Esophagus squamous epithelium (tissue), 5 donors: ENCODE results near the gene RBM47. TPM values are rescaled to one million over a fixed set of nuclear protein-coding genes. Genes with fewer than 3 reads are reported as not detected.
"Not testable (repeated sequence)": the region's sequence is repeated elsewhere in the genome, so short reads cannot be mapped to it uniquely, and the experiment has no call there.

Experiments used
- DNase-seq: peaks from one replicate; lab custom pipeline; 2025; lab: John Stamatoyannopoulos, UW
- H3K27ac ChIP-seq, 4 donors: fragments of 200-600 bp; sonication (generic); one replicate each; pipeline ENCODE4 v1.5.1; 2016 to 2019; ENCODE audit warnings: mild to moderate bottlenecking in 1 of 4
- H3K27me3 ChIP-seq, 4 donors: fragments of 200-600 bp; sonication (generic); 1 replicate in 3 of 4; 2 replicates in 1 of 4; pipeline versions ENCODE4 v1.5.1 to v1.6.0; 2017 to 2021; ENCODE audit warnings: antibody characterized with exemption in 1 of 4
- H3K36me3 ChIP-seq, 3 donors: fragments of 200-600 bp; sonication (generic); one replicate each; pipeline ENCODE4 v1.5.1; 2016 to 2019
- H3K4me1 ChIP-seq, 3 donors: fragments of 200-600 bp; sonication (generic); one replicate each; pipeline ENCODE4 v1.5.1; 2017 to 2019
- H3K4me3 ChIP-seq, 4 donors: fragments of 200-600 bp; sonication (generic); 1 replicate in 3 of 4; 2 replicates in 1 of 4; pipeline ENCODE4 v1.5.1; 2016 to 2019; ENCODE audit warnings: mild to moderate bottlenecking in 2 of 4, moderate library complexity in 1 of 4
- H3K9me3 ChIP-seq, 3 donors: fragments of 200-600 bp; sonication (generic); one replicate each; pipeline ENCODE4 v1.5.1; 2016 to 2019
- CTCF ChIP-seq, 6 experiments: fragments of 450-650 bp in 4 of 6; fragments of 200-600 bp in 2 of 6; sonication (generic) in 2 of 6; IDR thresholded peaks; one replicate each; pipeline ENCODE4 v1.5.1; 2016 to 2019; ENCODE audit warnings: antibody characterized with exemption in 6 of 6, mild to moderate bottlenecking in 4 of 6, moderate library complexity in 4 of 6
- POLR2A ChIP-seq, 4 donors: fragments of 450-650 bp; IDR thresholded peaks; one replicate each; pipeline ENCODE4 v1.6.1; 2017; ENCODE audit warnings: antibody characterized with exemption in 4 of 4, mild to moderate bottlenecking in 4 of 4, moderate library complexity in 3 of 4
- WGBS, 2 donors: methylation state at CpG; one replicate each; pipeline ENCODE4 v1.1.5; 2018; 5-methylcytosine and 5-hydroxymethylcytosine counted together
- intact Hi-C: fragments of 100-400 bp; cut with DNase I; formaldehyde crosslinking; loops from one replicate; pipeline ENCODE4 v1.15.0; 2022
- total RNA-seq, 4 donors: library from RNA; depleted of rRNA; stranded (reverse); fragments of >200 nt; gene quantifications; one replicate each; pipeline ENCODE4 v1.1.0, GENCODE V29; 2016
- donor health status: DM: yes; HTN: yes; CAD: no.

The RBM47 gene
- total RNA-seq, 4 donors from 2014 or later, result 94.6 to 197 (median 125) TPM

- WGBS, 2 donors, result 72 to 75% methylated on average over 15 of the region's 15 CpGs
- H3K9me3 ChIP-seq, result no peaks in the 10 kb centered on the region
- intact Hi-C loops, result no loop called here
Observed at GRCh38 chr4:40555176-40555900, 74.3 kb downstream of the RBM47 start.

GRCh38 chr4:40554641-40555040 lies 75.0 kb downstream of the RBM47 start:
- peaks cover 0 to 13% (median 0%) of the 10 kb centered on the region in 3 donors for H3K36me3 ChIP-seq
- intact Hi-C loops, DNase-seq, H3K4me3 ChIP-seq, H3K9me3 ChIP-seq, H3K27me3 ChIP-seq: not testable (repeated sequence)
- whole genome bisulfite sequencing, 2 donors, result 68 to 75% methylated on average over 10 to 12 of the region's 12 CpGs
- H3K27ac ChIP-seq, result peak overlapping the region in 3 of 4 donors; percentile 58 to 64 (median 58)
- peaks cover 0 to 60% (median 9%) of the 10 kb centered on the region in 3 donors for H3K4me1 ChIP-seq

More at GRCh38 chr4:40555176-40555900, 74.3 kb downstream of the RBM47 start:
- no peak for DNase-seq
- Histone ChIP-seq H3K4me3 (no peak overlapping the region), H3K36me3 (peaks cover 0 to 13% (median 0%) of the 10 kb centered on the region in 3 donors), H3K4me1 (peaks cover 1 to 66% (median 9%) of the 10 kb centered on the region in 3 donors), H3K27ac (peak overlapping the region; percentile 34 to 64 (median 58)), H3K27me3 (no peaks in the 10 kb centered on the region)
- TF ChIP-seq CTCF (IDR thresholded peaks at IDR 0.05), result no peak
- no peak for TF ChIP-seq POLR2A (IDR thresholded peaks at IDR 0.05)

- 75 to 83% methylated on average over 10 of the region's 10 CpGs for WGBS, 2 donors
- Histone ChIP-seq H3K4me1 (peaks cover 0 to 57% (median 9%) of the 10 kb centered on the region in 3 donors), H3K36me3 (peaks cover 0 to 13% (median 0%) of the 10 kb centered on the region in 3 donors), H3K27me3 (no peaks in the 10 kb centered on the region), H3K27ac (peak overlapping the region in 2 of 4 donors; percentile 56 to 64), H3K4me3 (no peak overlapping the region), H3K9me3 (no peaks in the 10 kb centered on the region)
- intact Hi-C loops, result no loop called here
- DNase-seq, result no peak
- TF ChIP-seq POLR2A (IDR thresholded peaks at IDR 0.05) (peak in 1 of 4 donors; percentile 18), CTCF (IDR thresholded peaks at IDR 0.05) (no peak)
Observed at GRCh38 chr4:40553995-40554394, 75.7 kb downstream of the RBM47 start.

- no peak for DNase-seq
- peaks cover 0 to 58% (median 9%) of the 10 kb centered on the region in 3 donors for H3K4me1 ChIP-seq
- no peak for TF ChIP-seq CTCF (IDR thresholded peaks at IDR 0.05)
- TF ChIP-seq POLR2A (IDR thresholded peaks at IDR 0.05), result no peak
- peaks cover 0 to 22% (median 0%) of the 10 kb centered on the region in 3 donors for H3K36me3 ChIP-seq
- peak overlapping the region in 3 of 4 donors; percentile 22 to 73 (median 72) for H3K27ac ChIP-seq
- intact Hi-C loops, result no loop called here
- no peaks in the 10 kb centered on the region for H3K27me3 ChIP-seq
- H3K9me3 ChIP-seq, result no peaks in the 10 kb centered on the region
- H3K4me3 ChIP-seq, result no peak overlapping the region
- WGBS, 2 donors, result 68 to 70% methylated on average over 6 of the region's 6 CpGs
Observed at GRCh38 chr4:40552536-40552935, 77.1 kb downstream of the RBM47 start.

- H3K9me3 ChIP-seq, H3K27me3 ChIP-seq, DNase-seq, intact Hi-C loops: not testable (repeated sequence)
- Histone ChIP-seq H3K36me3 (peaks cover 0 to 23% (median 0%) of the 10 kb centered on the region in 3 donors), H3K4me3 (peak overlapping the region in 3 of 4 donors; percentile 17 to 42 (median 28)), H3K27ac (peak overlapping the region; percentile 31 to 73 (median 64)), H3K4me1 (peaks cover 0 to 65% (median 9%) of the 10 kb centered on the region in 3 donors)
- WGBS, 2 donors, result 43 to 59% methylated on average over 7 to 9 of the region's 9 CpGs
Observed at GRCh38 chr4:40551568-40552136, 78.0 kb downstream of the RBM47 start.
